ENCODE measurements around the gene HRG.

Gene HRG

DNA sequence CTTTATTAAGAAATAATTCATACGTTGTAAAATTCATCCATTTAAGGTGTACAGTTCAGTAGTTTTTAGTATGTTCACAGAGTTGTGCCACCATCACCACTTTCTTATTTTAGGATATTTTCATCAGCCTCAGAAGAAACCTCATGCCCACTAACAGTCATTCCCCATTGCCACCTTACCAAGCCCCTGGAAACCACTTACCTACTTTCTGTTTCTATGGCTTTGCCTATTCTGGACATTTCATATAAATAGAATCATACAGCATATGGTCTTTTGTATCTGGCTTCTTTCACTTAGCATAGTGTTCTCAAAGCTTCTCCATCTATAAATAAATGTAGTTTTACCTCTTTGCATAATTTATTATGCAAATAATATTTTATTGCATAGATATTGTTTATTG, 19.0 kb upstream of the HRG start:
- H3K9me3 ChIP-seq, result no peaks in the 10 kb centered on the region
- no peak overlapping the region for H3K4me3 ChIP-seq
- H3K27me3 ChIP-seq, result peaks cover 0 to 9% of the 10 kb centered on the region in 2 donors
- H3K36me3 ChIP-seq, result no peaks in the 10 kb centered on the region
- no peaks in the 10 kb centered on the region for H3K4me1 ChIP-seq
- H3K27ac ChIP-seq, result no peak overlapping the region
- intact Hi-C loops (cut with DNase I; ENCODE audit: low total_unique reads), result no loop called here
- DNase-seq, result no peak
- TF ChIP-seq, protein P1, sequence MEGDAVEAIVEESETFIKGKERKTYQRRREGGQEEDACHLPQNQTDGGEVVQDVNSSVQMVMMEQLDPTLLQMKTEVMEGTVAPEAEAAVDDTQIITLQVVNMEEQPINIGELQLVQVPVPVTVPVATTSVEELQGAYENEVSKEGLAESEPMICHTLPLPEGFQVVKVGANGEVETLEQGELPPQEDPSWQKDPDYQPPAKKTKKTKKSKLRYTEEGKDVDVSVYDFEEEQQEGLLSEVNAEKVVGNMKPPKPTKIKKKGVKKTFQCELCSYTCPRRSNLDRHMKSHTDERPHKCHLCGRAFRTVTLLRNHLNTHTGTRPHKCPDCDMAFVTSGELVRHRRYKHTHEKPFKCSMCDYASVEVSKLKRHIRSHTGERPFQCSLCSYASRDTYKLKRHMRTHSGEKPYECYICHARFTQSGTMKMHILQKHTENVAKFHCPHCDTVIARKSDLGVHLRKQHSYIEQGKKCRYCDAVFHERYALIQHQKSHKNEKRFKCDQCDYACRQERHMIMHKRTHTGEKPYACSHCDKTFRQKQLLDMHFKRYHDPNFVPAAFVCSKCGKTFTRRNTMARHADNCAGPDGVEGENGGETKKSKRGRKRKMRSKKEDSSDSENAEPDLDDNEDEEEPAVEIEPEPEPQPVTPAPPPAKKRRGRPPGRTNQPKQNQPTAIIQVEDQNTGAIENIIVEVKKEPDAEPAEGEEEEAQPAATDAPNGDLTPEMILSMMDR (IDR thresholded peaks at IDR 0.05), result no peak

DNA sequence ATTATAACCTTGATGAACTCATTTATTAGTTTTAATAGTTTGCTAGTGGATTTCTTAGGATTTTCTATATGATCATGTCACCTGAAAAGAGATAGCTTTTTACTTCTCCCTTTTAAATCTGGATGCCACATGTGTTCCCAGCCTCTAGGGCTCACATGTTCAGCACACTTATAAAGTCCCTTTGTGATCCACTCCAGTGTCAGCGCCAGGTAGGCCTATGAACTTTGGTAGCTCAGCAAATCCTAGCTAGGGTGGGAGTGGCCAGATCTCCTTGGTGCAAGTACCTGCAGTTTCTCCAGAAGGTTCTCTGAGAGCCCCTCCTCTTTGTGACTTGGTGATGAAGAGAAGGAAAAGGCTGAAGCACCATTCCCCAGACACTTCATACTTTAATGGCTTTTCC, 17.0 kb upstream of the HRG start:
- DNase-seq, result no peak
- H3K36me3 ChIP-seq, result no peaks in the 10 kb centered on the region
- H3K9me3 ChIP-seq, result no peaks in the 10 kb centered on the region
- H3K27ac ChIP-seq, result no peak overlapping the region
- no peaks in the 10 kb centered on the region for H3K4me1 ChIP-seq
- H3K4me3 ChIP-seq, result no peak overlapping the region
- intact Hi-C loops (cut with DNase I; ENCODE audit: low total_unique reads), result no loop called here
- peaks cover 0 to 14% of the 10 kb centered on the region in 2 donors for H3K27me3 ChIP-seq
- TF ChIP-seq, protein P1 (IDR thresholded peaks at IDR 0.05), result no peak

DNA sequence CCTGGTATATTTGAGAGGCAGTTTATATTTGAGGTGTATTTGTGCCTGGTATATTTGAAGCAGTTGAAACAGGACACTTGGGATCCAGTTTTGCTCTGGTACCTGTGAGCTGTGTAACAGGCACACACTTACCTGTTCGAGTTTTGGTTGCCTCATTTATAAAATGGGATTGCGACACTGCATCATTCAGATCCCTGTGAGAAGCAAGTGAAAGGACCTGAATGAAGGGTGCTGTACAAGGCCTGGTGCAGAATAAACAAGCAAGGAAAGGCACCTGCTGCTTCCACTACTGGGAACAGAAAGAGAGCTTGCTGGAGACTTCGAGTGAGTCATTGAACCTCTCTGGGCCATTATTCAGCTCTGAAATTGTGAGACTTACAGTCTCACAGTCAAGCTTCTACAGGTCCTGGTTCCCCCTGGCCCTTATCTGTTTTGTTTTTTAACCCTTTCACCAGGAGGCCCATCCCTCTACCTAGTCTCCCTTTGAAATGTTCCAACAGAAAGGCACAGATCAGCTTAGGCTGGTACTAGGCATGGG, 14.1 kb upstream of the HRG start:
- TF ChIP-seq, protein P1 (IDR thresholded peaks at IDR 0.05), result no peak
- no peak overlapping the region for H3K27ac ChIP-seq
- H3K4me3 ChIP-seq, result no peak overlapping the region
- intact Hi-C loops (cut with DNase I; ENCODE audit: low total_unique reads), result no loop called here
- DNase-seq, result no peak
- no peaks in the 10 kb centered on the region for H3K9me3 ChIP-seq
- no peaks in the 10 kb centered on the region for H3K36me3 ChIP-seq
- H3K4me1 ChIP-seq, result no peaks in the 10 kb centered on the region
- H3K27me3 ChIP-seq, result peaks cover 0 to 8% of the 10 kb centered on the region in 2 donors

DNA sequence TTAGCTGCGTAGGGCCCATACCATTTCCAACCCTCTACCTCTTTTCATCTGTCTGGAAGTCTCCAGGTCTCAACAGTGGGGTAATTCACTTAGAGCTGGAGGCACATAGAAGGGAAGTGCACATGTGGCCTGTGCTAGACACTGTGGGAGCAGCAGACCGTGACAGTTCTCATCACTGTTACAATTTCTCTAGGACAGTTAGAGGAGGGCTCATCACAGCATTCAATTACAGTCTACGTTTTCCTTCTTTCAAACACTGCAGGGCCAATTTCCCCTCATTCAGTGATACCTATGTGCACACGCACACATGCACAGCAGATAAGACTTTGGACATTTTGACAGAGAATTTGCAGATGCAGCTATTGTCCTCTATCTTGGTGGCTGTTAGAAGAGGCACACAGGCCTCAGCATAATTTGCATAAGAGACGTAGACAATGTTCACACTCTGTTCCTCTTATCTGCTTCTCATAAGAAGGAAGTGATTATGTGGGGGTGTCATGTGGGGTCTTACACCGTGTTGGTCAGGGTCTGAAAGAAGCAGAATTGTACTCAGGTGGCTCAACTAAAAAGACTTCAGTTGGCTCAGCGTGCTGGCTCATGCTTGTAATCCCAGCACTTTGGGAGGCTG, 12.6 kb upstream of the HRG start:
- Histone ChIP-seq H3K36me3 (no peaks in the 10 kb centered on the region), H3K9me3 (no peaks in the 10 kb centered on the region), H3K4me1 (no peaks in the 10 kb centered on the region), H3K27ac (no peak overlapping the region), H3K4me3 (no peak overlapping the region), H3K27me3 (peaks cover 0 to 8% of the 10 kb centered on the region in 2 donors)
- TF ChIP-seq, protein P1 (IDR thresholded peaks at IDR 0.05), result no peak
- DNase-seq, result no peak
- intact Hi-C loops (cut with DNase I; ENCODE audit: low total_unique reads), result no loop called here

DNA sequence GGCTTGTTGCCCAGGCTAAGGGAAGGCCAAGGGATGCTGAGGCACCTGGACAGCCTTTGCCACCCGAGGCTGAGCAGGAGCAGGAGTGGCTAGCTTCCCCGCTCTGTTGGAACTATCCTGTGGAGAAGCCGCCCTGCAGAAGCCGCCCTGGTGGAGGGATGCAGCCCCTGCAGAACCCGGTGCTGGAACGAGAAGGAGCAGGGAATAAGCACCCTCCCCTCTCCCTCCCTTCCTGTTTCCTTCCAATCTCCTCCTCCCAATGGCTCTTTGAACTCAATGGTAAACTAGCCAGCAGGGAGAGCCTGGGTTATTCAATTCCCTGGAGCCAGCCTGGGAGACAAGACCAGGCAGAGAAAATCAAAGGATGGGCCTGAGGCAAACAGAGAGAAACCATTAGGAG, 11.8 kb upstream of the HRG start:
- Histone ChIP-seq H3K9me3 (no peaks in the 10 kb centered on the region), H3K27ac (no peak overlapping the region), H3K36me3 (no peaks in the 10 kb centered on the region), H3K4me3 (no peak overlapping the region), H3K27me3 (peaks cover 0 to 8% of the 10 kb centered on the region in 2 donors), H3K4me1 (no peaks in the 10 kb centered on the region)
- DNase-seq, result no peak
- intact Hi-C loops (cut with DNase I; ENCODE audit: low total_unique reads), result no loop called here
- TF ChIP-seq, protein P1 (IDR thresholded peaks at IDR 0.05), result no peak

Data from tibial artery (tissue), 4 donors.